Suprapubic skin (tissue), 4 donors: ENCODE results near the gene ELSPBP1.

Experiments
- CTCF ChIP-seq, 2 donors: fragments of 200-600 bp in 1 of 2; fragments of 450-650 bp in 1 of 2; sonication (generic) in 1 of 2; IDR thresholded peaks; one replicate each; pipeline ENCODE4 v1.5.1; 2016 to 2019; ENCODE audit warnings: antibody characterized with exemption in 2 of 2, mild to moderate bottlenecking in 1 of 2, moderate library complexity in 1 of 2
- POLR2A ChIP-seq, 2 donors: fragments of 450-650 bp; IDR thresholded peaks; one replicate each; pipeline ENCODE4 v1.6.1; 2017; ENCODE audit warnings: antibody characterized with exemption in 2 of 2, mild to moderate bottlenecking in 2 of 2, moderate library complexity in 2 of 2
- POLR2AphosphoS5 ChIP-seq, 3 donors: sonication (generic); formaldehyde crosslinking; IDR thresholded peaks; one replicate each; pipeline ENCODE4 v1.6.1; 2017; ENCODE audit warnings: antibody characterized with exemption in 3 of 3

- TF ChIP-seq CTCF (IDR thresholded peaks at IDR 0.05) (no peak), POLR2AphosphoS5 (IDR thresholded peaks at IDR 0.05) (no peak), POLR2A (IDR thresholded peaks at IDR 0.05) (no peak)
These were observed 26.3 kb downstream of the ELSPBP1 start for GRCh38 chr19:48020686-48021085.
